B cell (primary cell): Measurements from ENCODE around the gene PEX11G. TPM values are rescaled to one million over a fixed set of nuclear protein-coding genes. Genes with fewer than 3 reads are reported as not detected.

Experiments
- ATAC-seq: fragments of 200-7000 bp; cut with Tn5 transposase; one replicate; pipeline ENCODE4 v1.10.0; 2021; ENCODE audit warnings: low read depth, mild to moderate bottlenecking, moderate number of reproducible peaks, moderate library complexity
- CTCF ChIA-PET: fragments of 350-600 bp; sonication (Branson Sonifier 250); formaldehyde crosslinking; loops from one replicate; lab custom pipeline; 2021; ENCODE audit warnings: antibody characterized with exemption, inconsistent platforms; lab: Charles Lee
- POLR2A ChIA-PET: fragments of 350-600 bp; sonication (Branson Sonifier 250); formaldehyde crosslinking; loops from one replicate; lab custom pipeline; 2021; ENCODE audit warnings: antibody characterized with exemption; lab: Charles Lee
- DNase-seq: peaks from one replicate; pipeline ENCODE4 v3.0.0; 2013
- H2AFZ ChIP-seq: 2 replicates; pipeline ENCODE4 v1.6.1; 2012; ENCODE audit warnings: mild to moderate bottlenecking, low read depth, low read length; ENCODE audit not compliant: insufficient read depth, poor library complexity, severe bottlenecking
- H3K27ac ChIP-seq, 2 donors: 1 replicate in 1 of 2; 2 replicates in 1 of 2; pipeline ENCODE4 v1.5.1; 2012 to 2013; ENCODE audit warnings: low read length in 2 of 2, mild to moderate bottlenecking in 2 of 2, moderate library complexity in 1 of 2
- H3K27me3 ChIP-seq, 4 experiments: fragments of 200-600 bp in 1 of 4; sonication (generic) in 1 of 4; replicated peaks in 1 of 4; 1 replicate in 2 of 4; 2 replicates in 2 of 4; pipeline versions ENCODE4 v1.6.1 to v1.7.0; 2013 to 2016; ENCODE audit warnings: low read length in 3 of 4, mild to moderate bottlenecking in 2 of 4, mixed read lengths in 1 of 4, moderate library complexity in 1 of 4; ENCODE audit not compliant: insufficient read depth in 4 of 4, control insufficient read depth in 3 of 4; ENCODE audit errors: control extremely low read depth in 1 of 4
- H3K36me3 ChIP-seq, 2 experiments: replicated peaks in 1 of 2; 1 replicate in 1 of 2; 2 replicates in 1 of 2; pipeline versions ENCODE4 v1.6.1 to v1.7.1; 2013; ENCODE audit warnings: low read length in 1 of 2; ENCODE audit not compliant: insufficient read depth in 2 of 2, control insufficient read depth in 1 of 2; ENCODE audit errors: control extremely low read depth in 1 of 2, extremely low read depth in 1 of 2
- H3K4me1 ChIP-seq, 2 donors: fragments of 200-600 bp in 1 of 2; sonication (generic) in 1 of 2; 1 replicate in 1 of 2; 2 replicates in 1 of 2; pipeline versions ENCODE4 v1.5.1 to v1.6.1; 2013 to 2017; ENCODE audit warnings: low read length in 2 of 2; ENCODE audit not compliant: control insufficient read depth in 2 of 2, insufficient read depth in 2 of 2
- H3K4me2 ChIP-seq: replicated peaks from 2 replicates; pipeline ENCODE3; 2012; ENCODE audit warnings: mild to moderate bottlenecking, low read depth, low read length; ENCODE audit not compliant: poor library complexity, severe bottlenecking
- H3K4me3 ChIP-seq, 5 experiments: fragments of 200-600 bp in 1 of 5; sonication (generic) in 1 of 5; 1 replicate in 3 of 5; 2 replicates in 2 of 5; pipeline versions ENCODE4 v1.5.1 to v1.7.0; 2011 to 2016; ENCODE audit warnings: low read length in 4 of 5, mild to moderate bottlenecking in 4 of 5, low read depth in 2 of 5, control low read depth in 1 of 5, moderate library complexity in 1 of 5; ENCODE audit not compliant: insufficient read depth in 1 of 5; ENCODE audit errors: control extremely low read depth in 1 of 5, extremely low read depth in 1 of 5
- H3K79me2 ChIP-seq: fragments of 200-600 bp; sonication (generic); one replicate; pipeline ENCODE4 v1.6.0; 2016; ENCODE audit warnings: low read length; ENCODE audit not compliant: control insufficient read depth, insufficient read depth
- H3K9ac ChIP-seq: fragments of 200-600 bp; sonication (generic); 2 replicates; pipeline ENCODE4 v1.6.1; 2017; ENCODE audit warnings: mild to moderate bottlenecking, low read length, moderate library complexity
- H3K9me3 ChIP-seq, 3 donors: one replicate each; pipeline versions ENCODE4 v1.6.1 to v1.7.1; 2013; ENCODE audit warnings: low read length in 2 of 3; ENCODE audit not compliant: control insufficient read depth in 2 of 3, insufficient read depth in 1 of 3; ENCODE audit errors: control extremely low read depth in 1 of 3
- H4K20me1 ChIP-seq: 2 replicates; pipeline ENCODE4 v1.6.0; 2012; ENCODE audit warnings: mild to moderate bottlenecking, low read length; ENCODE audit not compliant: insufficient read depth, control insufficient read depth, poor library complexity, severe bottlenecking
- H3K27ac Mint-ChIP-seq: one replicate; pipeline ENCODE4 v1.8.0; 2021; ENCODE audit warnings: mixed read lengths
- H3K27me3 Mint-ChIP-seq: one replicate; pipeline ENCODE4 v1.8.0; 2021; ENCODE audit warnings: mixed read lengths
- H3K4me1 Mint-ChIP-seq: one replicate; pipeline ENCODE4 v1.8.0; 2021; ENCODE audit warnings: mixed read lengths
- H3K4me3 Mint-ChIP-seq: one replicate; pipeline ENCODE4 v1.8.0; 2021; ENCODE audit warnings: mixed read lengths
- H3K9me3 Mint-ChIP-seq: one replicate; pipeline ENCODE4 v1.8.0; 2022; ENCODE audit warnings: mixed read lengths; ENCODE audit not compliant: insufficient read depth
- EZH2 ChIP-seq: IDR thresholded peaks from 2 replicates; pipeline ENCODE4 v1.6.1; 2012; ENCODE audit warnings: borderline replicate concordance, low read depth, mild to moderate bottlenecking, moderate library complexity, low read length; ENCODE audit not compliant: insufficient read depth, poor library complexity, severe bottlenecking
- WGBS: methylation state at CpG from one replicate; pipeline ENCODE4 v1.1.5; 2013; ENCODE audit warnings: missing lambda C conversion rate; ENCODE audit not compliant: insufficient coverage; 5-methylcytosine and 5-hydroxymethylcytosine counted together
- intact Hi-C: fragments of 100-400 bp; cut with micrococcal nuclease; formaldehyde crosslinking; loops from one replicate; pipeline ENCODE4 v1.10.0; 2022
- polyA plus RNA-seq: library from polyadenylated mRNA; depleted of rRNA; stranded (reverse); fragments of >200 nt; gene quantifications from 2 replicates; pipeline ENCODE4 v1.2.3, GENCODE V29; 2012
- total RNA-seq, 2 donors: library from RNA; stranded (reverse); fragments of 120-200 nt in 1 of 2; gene quantifications; 1 replicate in 1 of 2; 2 replicates in 1 of 2; pipeline versions ENCODE4 v1.2.3 to v1.2.4, GENCODE V29; 2013 to 2022
- TF ChIP-seq, protein P1 (sequence below): fragments of 200-600 bp; IDR thresholded peaks from one replicate; pipeline ENCODE4 v1.8.0; 2022; ENCODE audit warnings: antibody characterized with exemption, mild to moderate bottlenecking

The PEX11G gene
- total and polyA plus RNA-seq, 2 donors (not counting 1 experiment from before 2014, with no cell fraction given), result 0.40 to 0.62 TPM

DNA sequence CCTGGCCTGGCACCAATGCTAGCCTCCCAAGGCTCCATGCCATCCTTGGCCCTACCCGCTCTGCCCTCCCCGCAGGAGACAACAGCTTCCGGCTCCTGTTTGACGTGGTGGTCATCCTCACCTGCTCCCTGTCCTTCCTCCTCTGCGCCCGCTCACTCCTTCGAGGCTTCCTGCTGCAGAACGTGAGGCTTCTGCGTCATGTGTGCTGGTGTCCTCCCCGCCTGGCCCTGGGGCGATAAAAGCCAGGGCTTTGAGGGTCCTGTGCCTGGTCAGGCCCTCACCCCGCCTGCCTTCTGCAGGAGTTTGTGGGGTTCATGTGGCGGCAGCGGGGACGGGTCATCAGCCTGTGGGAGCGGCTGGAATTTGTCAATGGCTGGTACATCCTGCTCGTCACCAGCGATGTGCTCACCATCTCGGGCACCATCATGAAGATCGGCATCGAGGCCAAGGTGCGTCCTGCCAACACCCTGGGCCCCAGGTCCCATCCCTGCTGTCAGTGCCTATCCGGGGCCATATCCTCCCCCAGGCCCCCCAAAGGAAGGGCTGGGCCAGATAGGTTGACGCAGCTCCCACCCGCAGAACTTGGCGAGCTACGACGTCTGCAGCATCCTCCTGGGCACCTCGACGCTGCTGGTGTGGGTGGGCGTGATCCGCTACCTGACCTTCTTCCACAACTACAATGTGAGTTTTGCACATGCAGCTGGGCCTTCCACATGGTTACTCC lies 39.8 kb upstream of the PEX11G start:
- no peak for DNase-seq
- POLR2A ChIA-PET, result no interaction called here
- H3K27ac Mint-ChIP-seq, result no peak overlapping the region
- no peaks in the 10 kb centered on the region for H3K27me3 Mint-ChIP-seq
- Histone ChIP-seq H3K27ac (no peak overlapping the region), H2AFZ (no peak overlapping the region), H3K27me3 (no peaks in the 10 kb centered on the region), H3K36me3 (peaks cover 0 to 7% of the 10 kb centered on the region in 2 experiments), H3K79me2 (no peaks in the 10 kb centered on the region), H3K4me3 (no peak overlapping the region), H3K9me3 (no peaks in the 10 kb centered on the region), H3K4me2 (no peak overlapping the region), H3K4me1 (peaks cover under 1 to 12% of the 10 kb centered on the region in 2 donors), H4K20me1 (no peaks in the 10 kb centered on the region), H3K9ac (no peak overlapping the region)
- no peaks in the 10 kb centered on the region for H3K9me3 Mint-ChIP-seq
- H3K4me3 Mint-ChIP-seq, result no peak overlapping the region
- peaks cover 3% of the 10 kb centered on the region for H3K4me1 Mint-ChIP-seq
- TF ChIP-seq, protein P1, sequence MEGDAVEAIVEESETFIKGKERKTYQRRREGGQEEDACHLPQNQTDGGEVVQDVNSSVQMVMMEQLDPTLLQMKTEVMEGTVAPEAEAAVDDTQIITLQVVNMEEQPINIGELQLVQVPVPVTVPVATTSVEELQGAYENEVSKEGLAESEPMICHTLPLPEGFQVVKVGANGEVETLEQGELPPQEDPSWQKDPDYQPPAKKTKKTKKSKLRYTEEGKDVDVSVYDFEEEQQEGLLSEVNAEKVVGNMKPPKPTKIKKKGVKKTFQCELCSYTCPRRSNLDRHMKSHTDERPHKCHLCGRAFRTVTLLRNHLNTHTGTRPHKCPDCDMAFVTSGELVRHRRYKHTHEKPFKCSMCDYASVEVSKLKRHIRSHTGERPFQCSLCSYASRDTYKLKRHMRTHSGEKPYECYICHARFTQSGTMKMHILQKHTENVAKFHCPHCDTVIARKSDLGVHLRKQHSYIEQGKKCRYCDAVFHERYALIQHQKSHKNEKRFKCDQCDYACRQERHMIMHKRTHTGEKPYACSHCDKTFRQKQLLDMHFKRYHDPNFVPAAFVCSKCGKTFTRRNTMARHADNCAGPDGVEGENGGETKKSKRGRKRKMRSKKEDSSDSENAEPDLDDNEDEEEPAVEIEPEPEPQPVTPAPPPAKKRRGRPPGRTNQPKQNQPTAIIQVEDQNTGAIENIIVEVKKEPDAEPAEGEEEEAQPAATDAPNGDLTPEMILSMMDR, result no peak
- no peak for TF ChIP-seq EZH2
- 99% methylated on average over 32 of the region's 32 CpGs for WGBS
- intact Hi-C loops, result no loop called here
- CTCF ChIA-PET, result no interaction called here
- no peak for ATAC-seq

- intact Hi-C loops, result no loop called here
- Histone ChIP-seq H3K27me3 (no peaks in the 10 kb centered on the region), H3K9ac (no peak overlapping the region), H3K4me1 (peaks cover 5 to 12% of the 10 kb centered on the region in 2 donors), H3K79me2 (no peaks in the 10 kb centered on the region), H3K4me2 (peak overlapping the region; percentile 45), H4K20me1 (no peaks in the 10 kb centered on the region), H3K9me3 (no peaks in the 10 kb centered on the region), H2AFZ (no peak overlapping the region), H3K36me3 (peaks cover 0 to 7% of the 10 kb centered on the region in 2 experiments), H3K27ac (no peak overlapping the region), H3K4me3 (no peak overlapping the region)
- DNase-seq (no peak), ATAC-seq (no peak)
- CTCF ChIA-PET, result no interaction called here
- Mint-ChIP-seq H3K27ac (no peak overlapping the region), H3K4me3 (no peak overlapping the region), H3K27me3 (no peaks in the 10 kb centered on the region), H3K4me1 (peaks cover 6% of the 10 kb centered on the region), H3K9me3 (no peaks in the 10 kb centered on the region)
- POLR2A ChIA-PET, result interaction anchor here (0.6 kb wide), 1 partner anchor 38 kb away, joined by 4 read pairs; no protein-coding TSS in a partner anchor
- no peak for TF ChIP-seq EZH2
- TF ChIP-seq, protein P1, result no peak
- 91% methylated on average over 7 of the region's 7 CpGs for WGBS
These were observed 39.3 kb upstream of the PEX11G start for GRCh38 chr19:7528192-7528519.
